AG04450 (cell line): Measurements from ENCODE around the gene DNAJC4. TPM values are rescaled to one million over a fixed set of nuclear protein-coding genes. Genes with fewer than 3 reads are reported as not detected.
A peak's percentile ranks its signal among the peaks of the same experiment; 100 is the strongest.

Experiments used
- CTCF ChIA-PET: fragments of 300-600, 350-600 bp; formaldehyde crosslinking; extraction: SDS; loops from one replicate; lab custom pipeline; 2022; ENCODE audit warnings: antibody characterized with exemption, inconsistent platforms; lab: Charles Lee
- POLR2A ChIA-PET: fragments of 350-600 bp; formaldehyde crosslinking; extraction: SDS; loops from one replicate; lab custom pipeline; 2021; ENCODE audit warnings: antibody characterized with exemption, inconsistent platforms; lab: Yijun Ruan, JAX
- DNase-seq: peaks from one replicate; pipeline ENCODE4 v3.0.0-alpha.2; 2011; ENCODE audit warnings: low read depth, low spot score
- H3K27ac ChIP-seq: one replicate; pipeline ENCODE4 v1.5.1; 2012; ENCODE audit warnings: low read depth, low read length, control low read depth
- H3K27me3 ChIP-seq: one replicate; pipeline ENCODE4 v1.6.0; 2012; ENCODE audit warnings: low read length; ENCODE audit not compliant: control insufficient read depth, insufficient read depth
- H3K4me3 ChIP-seq: 2 replicates; pipeline ENCODE4 v1.5.1; 2011; ENCODE audit warnings: mild to moderate bottlenecking, low read depth, low read length, control low read depth
- H3K9me3 ChIP-seq: 2 replicates; pipeline ENCODE4 v1.5.1; 2012; ENCODE audit warnings: low read length; ENCODE audit not compliant: control insufficient read depth, insufficient read depth
- CTCF ChIP-seq: IDR thresholded peaks from 2 replicates; pipeline ENCODE4 v1.5.1; 2011; ENCODE audit warnings: low read depth, low read length, control low read depth, inconsistent platforms
- polyA plus RNA-seq: library from polyadenylated mRNA; depleted of rRNA; stranded (reverse); fragments of >200 nt; gene quantifications from 2 replicates; pipeline ENCODE4 v1.2.3, GENCODE V29; 2011

The DNAJC4 gene
- polyA plus RNA-seq, 1 experiment, result 18.7 TPM

- Histone ChIP-seq H3K4me3 (peak overlapping the region; percentile 75), H3K27me3 (no peaks in the 10 kb centered on the region), H3K9me3 (no peaks in the 10 kb centered on the region; the same call in 1 of the 2 replicates), H3K27ac (peak overlapping the region; percentile 96)
- POLR2A ChIA-PET, result interaction anchor here (0.5 to 2.5 kb wide), 21 partner anchors 11 to 347 kb away, joined by 3 to 27 read pairs (median 4); partner anchors contain the start of genes ESRRA, FERMT3, FKBP2 and MACROD1
- CTCF ChIA-PET, result interaction anchor here (0.5 to 1.5 kb wide), 10 partner anchors 10 to 408 kb away, joined by 3 to 7 read pairs (median 4); no protein-coding TSS in a partner anchor
- DNase-seq, result no peak
- TF ChIP-seq CTCF, result peak; percentile 51
Observed at GRCh38 chr11:64185175-64185692, 45.1 kb upstream of the DNAJC4 start.

- no peaks in the 10 kb centered on the region; the same call in 1 of the 2 replicates for H3K9me3 ChIP-seq
- ChIA-PET CTCF (interaction anchor here (0.5 to 1.5 kb wide), 6 partner anchors 70 to 1280 kb away, joined by 3 to 6 read pairs (median 4); no protein-coding TSS in a partner anchor), POLR2A (interaction anchor here (0.6 to 2.5 kb wide), 19 partner anchors 11 to 347 kb away, joined by 3 to 27 read pairs (median 5); partner anchors contain the start of genes ESRRA, FERMT3, FKBP2 and MACROD1)
Observed at GRCh38 chr11:64185693-64186491, 44.5 kb upstream of the DNAJC4 start, which contains the start of gene STIP1. TSS of gene STIP1 (plus strand) at chr11:64186171. CDS start at chr11:64186262, 91 bp downstream.

GRCh38 chr11:64186492-64187165 is 43.7 kb upstream of the DNAJC4 start:
- Histone ChIP-seq H3K27ac (peak overlapping the region; percentile 31), H3K27me3 (no peaks in the 10 kb centered on the region), H3K4me3 (no peak overlapping the region), H3K9me3 (no peaks in the 10 kb centered on the region; the same call in 1 of the 2 replicates)
- no peak for DNase-seq
- ChIA-PET CTCF (interaction anchor here (0.6 to 1.5 kb wide), 2 partner anchors 118 to 1281 kb away, joined by 4 read pairs; no protein-coding TSS in a partner anchor), POLR2A (interaction anchor here (0.6 to 2.5 kb wide), 9 partner anchors 10 to 348 kb away, joined by 3 to 27 read pairs (median 7); partner anchors contain the start of genes FERMT3, MACROD1, PRDX5 and RCOR2)
- no peak for TF ChIP-seq CTCF

More at GRCh38 chr11:64185693-64186491, 44.5 kb upstream of the DNAJC4 start, which contains the start of gene STIP1:
- peak; percentile 52 for TF ChIP-seq CTCF
- peak within 1 kb of the TSS; percentile 75 for H3K4me3 ChIP-seq
- DNase-seq, result peak; percentile 100
- no peaks in the 10 kb centered on the region for H3K27me3 ChIP-seq
- peak within 1 kb of the TSS; percentile 96 for H3K27ac ChIP-seq

GRCh38 chr11:64192434-64192833 is 37.9 kb upstream of the DNAJC4 start:
- Histone ChIP-seq H3K27ac (no peak overlapping the region), H3K9me3 (no peaks in the 10 kb centered on the region), H3K4me3 (no peak overlapping the region), H3K27me3 (no peaks in the 10 kb centered on the region)
- POLR2A ChIA-PET, result no interaction called here
- no peak for DNase-seq
- TF ChIP-seq CTCF, result no peak
- CTCF ChIA-PET, result interaction anchor here (1.5 kb wide), 2 partner anchors 12 to 108 kb away, joined by 4 to 9 read pairs; no protein-coding TSS in a partner anchor
